HepG2 (cell line): Measurements from ENCODE around the gene ZNF184. TPM values are rescaled to one million over a fixed set of nuclear protein-coding genes. Genes with fewer than 3 reads are reported as not detected.

ENCODE experiments used
- EP300 ChIP-seq, 3 experiments: sonication (generic) in 1 of 3; formaldehyde crosslinking in 1 of 3; IDR thresholded peaks; 2 replicates each; pipeline versions ENCODE4 v1.5.1 to v1.6.1; 2011 to 2020; ENCODE audit warnings: low read depth in 2 of 3, low read length in 2 of 3, borderline replicate concordance in 1 of 3, improper control_type of control experiment in 1 of 3, mild to moderate bottlenecking in 1 of 3, missing genetic modification reagents in 1 of 3, moderate library complexity in 1 of 3
- ETV5 ChIP-seq: IDR thresholded peaks from 2 replicates; pipeline ENCODE4 v1.6.1; 2018; ENCODE audit warnings: missing biosample characterization, missing genetic modification reagents, inconsistent platforms, borderline replicate concordance
- HNF1A ChIP-seq, 2 experiments: sonication (generic) in 1 of 2; formaldehyde crosslinking in 1 of 2; IDR thresholded peaks; 2 replicates each; pipeline versions ENCODE4 v1.4.0 to v1.6.1; 2016 to 2020; ENCODE audit warnings: borderline replicate concordance in 1 of 2, low read depth in 1 of 2, mild to moderate bottlenecking in 1 of 2, missing genetic modification reagents in 1 of 2
- NCOA5 ChIP-seq: sonication (generic); formaldehyde crosslinking; IDR thresholded peaks from 2 replicates; pipeline ENCODE4 v1.4.0; 2020; ENCODE audit warnings: missing genetic modification reagents
- NFKBIZ ChIP-seq: IDR thresholded peaks from 2 replicates; pipeline ENCODE4 v1.6.1; 2018; ENCODE audit warnings: missing genetic modification reagents, missing compliant biosample characterization
- RBAK ChIP-seq: sonication (generic); formaldehyde crosslinking; IDR thresholded peaks from 2 replicates; pipeline ENCODE4 v1.5.1; 2020; ENCODE audit warnings: mild to moderate bottlenecking, missing genetic modification reagents
- REPIN1 ChIP-seq: sonication (generic); formaldehyde crosslinking; IDR thresholded peaks from 2 replicates; pipeline ENCODE4 v1.8.0; 2022; ENCODE audit warnings: missing genetic modification reagents, low read depth, mild to moderate bottlenecking, borderline replicate concordance
- ZNF142 ChIP-seq: sonication (generic); formaldehyde crosslinking; IDR thresholded peaks from 2 replicates; pipeline ENCODE4 v1.4.0; 2020; ENCODE audit warnings: missing genetic modification reagents
- ZNF331 ChIP-seq: sonication (generic); formaldehyde crosslinking; IDR thresholded peaks from 2 replicates; pipeline ENCODE4 v1.4.0; 2020; ENCODE audit warnings: missing genetic modification reagents
- ZNF543 ChIP-seq: sonication (generic); formaldehyde crosslinking; IDR thresholded peaks from 2 replicates; pipeline ENCODE4 v1.4.0; 2020; ENCODE audit warnings: mild to moderate bottlenecking, missing genetic modification reagents
- ZSCAN12 ChIP-seq: sonication (generic); formaldehyde crosslinking; IDR thresholded peaks from 2 replicates; pipeline ENCODE4 v1.9.0; 2021; ENCODE audit warnings: mild to moderate bottlenecking, missing genetic modification reagents
- polyA plus RNA-seq, 8 experiments: library from polyadenylated mRNA; depleted of rRNA in 3 of 8; stranded (reverse) in 7 of 8; unstranded in 1 of 8; fragments of >200 nt; fragmentation: Illumina TruSeq in 4 of 8; extraction: Trizol in 4 of 8; gene quantifications; 2 replicates each; pipeline versions ENCODE4 v1.2.1 to v1.2.3, GENCODE V29; 2011 to 2016; ENCODE audit warnings: low read depth in 4 of 8, missing spikeins in 1 of 8, mixed read lengths in 1 of 8; ENCODE audit not compliant: insufficient read depth in 1 of 8
- total RNA-seq, 5 experiments: library from RNA; depleted of rRNA; stranded (reverse); fragments of >200 nt; fragmentation: Illumina TruSeq; extraction: Trizol; gene quantifications; 2 replicates each; pipeline ENCODE4 v1.2.3, GENCODE V29; 2016; ENCODE audit warnings: low read depth in 1 of 5
- TF ChIP-seq, protein P1 (sequence below): sonication (generic); formaldehyde crosslinking; IDR thresholded peaks from 2 replicates; pipeline ENCODE4 v1.8.1; 2022; ENCODE audit warnings: low read depth, mild to moderate bottlenecking, missing genetic modification reagents

Gene ZNF184
- total and polyA plus RNA-seq, 2 of the 13 experiments (the other 11 are each of a cell fraction or from before 2014, with no cell fraction given), result 2.1 to 10.1 TPM

GRCh38 chr6:27495386-27496135, 22.7 kb upstream of the ZNF184 start (continued):
- TF ChIP-seq HNF1A (IDR thresholded peaks at IDR 0.05; ENCODE audit: low read depth) (no peak; the same call in 1 of the 2 replicates), HNF1A (CRISPR knock-in tag; IDR thresholded peaks at IDR 0.05; ENCODE audit: borderline replicate concordance) (no peak), EP300 (IDR thresholded peaks at IDR 0.05; ENCODE audit: low read depth in 2 of 2, low read length in 2 of 2) (0 out of 4 replicates have a peak, but pooled peaks of 1 of the 2 experiments have one; percentile 34), EP300 (CRISPR knock-in tag; IDR thresholded peaks at IDR 0.05; ENCODE audit: borderline replicate concordance) (no peak), ZNF543 (CRISPR knock-in tag) (0 out of 2 replicates have a peak, but pooled peaks have one; percentile 36), ZNF331 (CRISPR knock-in tag) (peak; percentile 73; the same call in 1 of the 2 replicates), NCOA5 (CRISPR knock-in tag) (no peak), ZNF142 (CRISPR knock-in tag) (no peak), NFKBIZ (0 out of 2 replicates have a peak, but pooled peaks have one; percentile 26), ZSCAN12 (CRISPR knock-in tag) (no peak), ETV5 (CRISPR knock-in tag) (peak; percentile 32; the same call in 1 of the 2 replicates), RBAK (CRISPR knock-in tag) (no peak), REPIN1 (CRISPR knock-in tag) (peak; percentile 84; the same call in 1 of the 2 replicates)
- TF ChIP-seq, protein P1, sequence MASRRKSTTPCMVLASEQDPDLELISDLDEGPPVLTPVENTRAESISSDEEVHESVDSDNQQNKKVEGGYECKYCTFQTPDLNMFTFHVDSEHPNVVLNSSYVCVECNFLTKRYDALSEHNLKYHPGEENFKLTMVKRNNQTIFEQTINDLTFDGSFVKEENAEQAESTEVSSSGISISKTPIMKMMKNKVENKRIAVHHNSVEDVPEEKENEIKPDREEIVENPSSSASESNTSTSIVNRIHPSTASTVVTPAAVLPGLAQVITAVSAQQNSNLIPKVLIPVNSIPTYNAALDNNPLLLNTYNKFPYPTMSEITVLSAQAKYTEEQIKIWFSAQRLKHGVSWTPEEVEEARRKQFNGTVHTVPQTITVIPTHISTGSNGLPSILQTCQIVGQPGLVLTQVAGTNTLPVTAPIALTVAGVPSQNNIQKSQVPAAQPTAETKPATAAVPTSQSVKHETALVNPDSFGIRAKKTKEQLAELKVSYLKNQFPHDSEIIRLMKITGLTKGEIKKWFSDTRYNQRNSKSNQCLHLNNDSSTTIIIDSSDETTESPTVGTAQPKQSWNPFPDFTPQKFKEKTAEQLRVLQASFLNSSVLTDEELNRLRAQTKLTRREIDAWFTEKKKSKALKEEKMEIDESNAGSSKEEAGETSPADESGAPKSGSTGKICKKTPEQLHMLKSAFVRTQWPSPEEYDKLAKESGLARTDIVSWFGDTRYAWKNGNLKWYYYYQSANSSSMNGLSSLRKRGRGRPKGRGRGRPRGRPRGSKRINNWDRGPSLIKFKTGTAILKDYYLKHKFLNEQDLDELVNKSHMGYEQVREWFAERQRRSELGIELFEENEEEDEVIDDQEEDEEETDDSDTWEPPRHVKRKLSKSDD (CRISPR knock-in tag), result peak; percentile 95
